ENCODE results near the gene PTCSC3.
"Not testable (repeated sequence)": the region's sequence is repeated elsewhere in the genome, so short reads cannot be mapped to it uniquely, and the experiment has no call there.

The PTCSC3 gene

DNA sequence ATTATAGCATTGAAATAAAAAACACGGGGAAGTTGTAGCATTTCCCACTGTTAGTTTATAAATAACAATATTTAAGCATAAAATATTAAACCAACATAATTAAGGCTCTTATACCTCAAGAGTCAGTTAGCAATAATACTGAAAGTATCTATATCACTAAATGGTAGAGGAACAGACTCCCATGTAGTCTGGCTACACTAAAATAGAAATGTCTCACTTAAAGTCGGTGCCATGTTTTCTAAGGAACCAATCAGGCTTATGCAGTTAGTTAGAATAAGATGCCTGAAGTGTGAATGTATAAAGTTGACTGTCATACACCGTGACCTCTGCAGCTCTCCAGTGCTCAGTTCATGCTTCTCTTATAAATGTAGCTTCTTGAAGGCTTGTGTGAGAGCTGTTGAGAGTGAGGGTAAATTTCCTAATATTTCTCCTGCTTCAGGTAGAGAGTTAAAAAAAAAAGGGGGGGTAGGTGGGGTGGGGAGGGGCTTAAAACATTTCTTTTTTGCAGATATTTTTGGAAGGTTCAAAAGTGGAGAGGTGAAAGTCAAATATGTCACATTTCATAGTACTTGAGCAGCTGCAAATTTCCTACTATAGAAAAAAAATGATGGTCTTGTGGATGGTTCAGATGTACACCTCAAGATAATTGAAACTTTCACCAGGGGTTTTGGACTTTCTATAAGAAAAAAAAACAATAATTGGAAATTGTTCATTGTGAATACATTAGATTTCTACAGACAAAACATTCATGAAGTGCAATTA lies 64.5 kb downstream of the PTCSC3 start:
- Histone ChIP-seq H3K27me3 (ENCODE audit: insufficient read depth, poor library complexity, severe bottlenecking) (peaks cover 3% of the 10 kb centered on the region), H3K27ac (replicated peaks) (no peak overlapping the region), H3K4me3 (replicated peaks; ENCODE audit: insufficient read depth, low read length) (no peak overlapping the region)
- DNase-seq (ENCODE audit: low read depth in 1 of 2, low spot score in 1 of 2) = no peak
- TF ChIP-seq GABPA (IDR thresholded peaks at IDR 0.05; ENCODE audit: low read depth) = no peak
- no peak for TF ChIP-seq SPI1 (IDR thresholded peaks at IDR 0.05; ENCODE audit: borderline replicate concordance, low read depth)
- no peak for TF ChIP-seq POLR2AphosphoS5 (IDR thresholded peaks at IDR 0.05; ENCODE audit: low read depth)
- TF ChIP-seq, protein P1, sequence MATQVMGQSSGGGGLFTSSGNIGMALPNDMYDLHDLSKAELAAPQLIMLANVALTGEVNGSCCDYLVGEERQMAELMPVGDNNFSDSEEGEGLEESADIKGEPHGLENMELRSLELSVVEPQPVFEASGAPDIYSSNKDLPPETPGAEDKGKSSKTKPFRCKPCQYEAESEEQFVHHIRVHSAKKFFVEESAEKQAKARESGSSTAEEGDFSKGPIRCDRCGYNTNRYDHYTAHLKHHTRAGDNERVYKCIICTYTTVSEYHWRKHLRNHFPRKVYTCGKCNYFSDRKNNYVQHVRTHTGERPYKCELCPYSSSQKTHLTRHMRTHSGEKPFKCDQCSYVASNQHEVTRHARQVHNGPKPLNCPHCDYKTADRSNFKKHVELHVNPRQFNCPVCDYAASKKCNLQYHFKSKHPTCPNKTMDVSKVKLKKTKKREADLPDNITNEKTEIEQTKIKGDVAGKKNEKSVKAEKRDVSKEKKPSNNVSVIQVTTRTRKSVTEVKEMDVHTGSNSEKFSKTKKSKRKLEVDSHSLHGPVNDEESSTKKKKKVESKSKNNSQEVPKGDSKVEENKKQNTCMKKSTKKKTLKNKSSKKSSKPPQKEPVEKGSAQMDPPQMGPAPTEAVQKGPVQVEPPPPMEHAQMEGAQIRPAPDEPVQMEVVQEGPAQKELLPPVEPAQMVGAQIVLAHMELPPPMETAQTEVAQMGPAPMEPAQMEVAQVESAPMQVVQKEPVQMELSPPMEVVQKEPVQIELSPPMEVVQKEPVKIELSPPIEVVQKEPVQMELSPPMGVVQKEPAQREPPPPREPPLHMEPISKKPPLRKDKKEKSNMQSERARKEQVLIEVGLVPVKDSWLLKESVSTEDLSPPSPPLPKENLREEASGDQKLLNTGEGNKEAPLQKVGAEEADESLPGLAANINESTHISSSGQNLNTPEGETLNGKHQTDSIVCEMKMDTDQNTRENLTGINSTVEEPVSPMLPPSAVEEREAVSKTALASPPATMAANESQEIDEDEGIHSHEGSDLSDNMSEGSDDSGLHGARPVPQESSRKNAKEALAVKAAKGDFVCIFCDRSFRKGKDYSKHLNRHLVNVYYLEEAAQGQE (IDR thresholded peaks at IDR 0.05; ENCODE audit: insufficient replicate concordance, low read depth) = no peak
- TF ChIP-seq CTCF (IDR thresholded peaks at IDR 0.05; ENCODE audit: insufficient read depth, low read length) = no peak

DNA sequence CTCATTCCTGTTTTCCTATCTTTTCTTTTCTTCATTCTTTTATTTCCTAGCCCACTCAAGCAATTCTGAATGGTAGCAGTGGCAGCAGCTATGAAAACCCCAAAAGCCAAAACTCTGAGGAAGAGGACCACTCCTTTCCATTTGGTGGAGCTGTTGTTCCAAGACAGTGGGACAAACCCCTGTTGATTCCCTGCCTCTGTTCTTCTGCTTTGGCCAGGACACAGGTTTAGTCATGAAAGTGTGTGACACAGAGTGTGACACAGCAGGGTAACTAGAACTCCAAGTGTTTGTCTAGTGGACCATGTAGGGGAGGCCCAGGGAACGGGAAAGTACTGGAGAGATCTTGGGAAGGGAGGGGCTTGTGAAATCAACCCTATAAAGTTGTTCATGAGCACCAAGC lies 71.1 kb downstream of the PTCSC3 start:
- Histone ChIP-seq H3K27me3 (ENCODE audit: insufficient read depth, poor library complexity, severe bottlenecking) (peaks cover 8% of the 10 kb centered on the region), H3K27ac (replicated peaks) (no peak overlapping the region), H3K4me3 (replicated peaks; ENCODE audit: insufficient read depth, low read length) (no peak overlapping the region)
- DNase-seq (ENCODE audit: low read depth in 1 of 2, low spot score in 1 of 2) = peak in 1 of 2 experiments; percentile 42
- no peak for TF ChIP-seq GABPA (IDR thresholded peaks at IDR 0.05; ENCODE audit: low read depth)
- TF ChIP-seq SPI1 (IDR thresholded peaks at IDR 0.05; ENCODE audit: borderline replicate concordance, low read depth) = no peak
- no peak for TF ChIP-seq POLR2AphosphoS5 (IDR thresholded peaks at IDR 0.05; ENCODE audit: low read depth)
- TF ChIP-seq, protein P1 (IDR thresholded peaks at IDR 0.05; ENCODE audit: insufficient replicate concordance, low read depth) = no peak
- TF ChIP-seq CTCF (IDR thresholded peaks at IDR 0.05; ENCODE audit: insufficient read depth, low read length) = no peak

- not testable (repeated sequence) for H3K4me3 ChIP-seq (replicated peaks; ENCODE audit: insufficient read depth, low read length); DNase-seq (ENCODE audit: low read depth in 1 of 2, low spot score in 1 of 2); H3K27ac ChIP-seq (replicated peaks); H3K27me3 ChIP-seq (ENCODE audit: insufficient read depth, poor library complexity, severe bottlenecking)
Observed at GRCh38 chr14:36104258-36104657, 72.3 kb downstream of the PTCSC3 start.

GRCh38 chr14:36099619-36100018 lies 76.9 kb downstream of the PTCSC3 start:
- no peak overlapping the region for H3K27ac ChIP-seq (replicated peaks)
- DNase-seq (ENCODE audit: low read depth in 1 of 2, low spot score in 1 of 2) = no peak
- TF ChIP-seq CTCF (IDR thresholded peaks at IDR 0.05; ENCODE audit: insufficient read depth, low read length) = no peak
- TF ChIP-seq GABPA (IDR thresholded peaks at IDR 0.05; ENCODE audit: low read depth) = no peak
- TF ChIP-seq, protein P1 (IDR thresholded peaks at IDR 0.05; ENCODE audit: insufficient replicate concordance, low read depth) = no peak
- TF ChIP-seq POLR2AphosphoS5 (IDR thresholded peaks at IDR 0.05; ENCODE audit: low read depth) = no peak
- TF ChIP-seq SPI1 (IDR thresholded peaks at IDR 0.05; ENCODE audit: borderline replicate concordance, low read depth) = no peak
- H3K4me3 ChIP-seq (replicated peaks; ENCODE audit: insufficient read depth, low read length) = no peak overlapping the region
- peaks cover 9% of the 10 kb centered on the region for H3K27me3 ChIP-seq (ENCODE audit: insufficient read depth, poor library complexity, severe bottlenecking)

Measured in HL-60 (cell line).